ENCODE measurements around the gene PUS1. TPM values are rescaled to one million over a fixed set of nuclear protein-coding genes. Genes with fewer than 3 reads are reported as not detected.
"Not testable (repeated sequence)": the region's sequence is repeated elsewhere in the genome, so short reads cannot be mapped to it uniquely, and the experiment has no call there.

PUS1 gene
- total RNA-seq, 4 donors from 2014 or later = 8.3 to 44.1 (median 15.6) TPM

DNA sequence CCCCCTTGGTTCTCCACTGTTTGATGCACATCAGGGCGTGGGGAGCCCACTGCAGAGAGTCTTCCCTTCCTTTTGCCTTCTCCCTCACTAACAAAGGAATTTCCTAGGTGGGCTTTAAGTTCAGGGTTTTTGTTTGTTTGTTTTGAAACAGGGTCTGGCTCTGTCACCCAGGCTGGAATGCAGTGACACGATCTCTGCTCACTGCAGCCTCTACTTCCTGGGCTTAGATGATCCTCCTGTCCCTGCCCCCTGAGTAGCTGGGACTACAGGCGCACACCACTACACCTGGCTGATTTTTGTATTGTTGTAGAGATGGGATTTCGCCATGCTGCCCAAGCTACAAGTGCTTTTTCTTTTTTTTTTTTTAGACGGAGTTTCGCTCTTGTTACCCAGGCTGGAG lies 54.5 kb downstream of the PUS1 start:
- DNase-seq (ENCODE audit: low spot score in 2 of 2) = no peak
- H3K4me3 ChIP-seq = no peak overlapping the region
- H3K9me3 ChIP-seq = no peaks in the 10 kb centered on the region
- WGBS, 2 donors = 86 to 87% methylated on average over 6 of the region's 6 CpGs
- H3K4me1 ChIP-seq = no peaks in the 10 kb centered on the region
- TF ChIP-seq POLR2A (IDR thresholded peaks at IDR 0.05) (no peak), EP300 (IDR thresholded peaks at IDR 0.05) (no peak)
- TF ChIP-seq, protein P1, sequence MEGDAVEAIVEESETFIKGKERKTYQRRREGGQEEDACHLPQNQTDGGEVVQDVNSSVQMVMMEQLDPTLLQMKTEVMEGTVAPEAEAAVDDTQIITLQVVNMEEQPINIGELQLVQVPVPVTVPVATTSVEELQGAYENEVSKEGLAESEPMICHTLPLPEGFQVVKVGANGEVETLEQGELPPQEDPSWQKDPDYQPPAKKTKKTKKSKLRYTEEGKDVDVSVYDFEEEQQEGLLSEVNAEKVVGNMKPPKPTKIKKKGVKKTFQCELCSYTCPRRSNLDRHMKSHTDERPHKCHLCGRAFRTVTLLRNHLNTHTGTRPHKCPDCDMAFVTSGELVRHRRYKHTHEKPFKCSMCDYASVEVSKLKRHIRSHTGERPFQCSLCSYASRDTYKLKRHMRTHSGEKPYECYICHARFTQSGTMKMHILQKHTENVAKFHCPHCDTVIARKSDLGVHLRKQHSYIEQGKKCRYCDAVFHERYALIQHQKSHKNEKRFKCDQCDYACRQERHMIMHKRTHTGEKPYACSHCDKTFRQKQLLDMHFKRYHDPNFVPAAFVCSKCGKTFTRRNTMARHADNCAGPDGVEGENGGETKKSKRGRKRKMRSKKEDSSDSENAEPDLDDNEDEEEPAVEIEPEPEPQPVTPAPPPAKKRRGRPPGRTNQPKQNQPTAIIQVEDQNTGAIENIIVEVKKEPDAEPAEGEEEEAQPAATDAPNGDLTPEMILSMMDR (IDR thresholded peaks at IDR 0.05) = no peak
- H3K27me3 ChIP-seq = no peaks in the 10 kb centered on the region
- H3K36me3 ChIP-seq = peaks cover 7 to 97% (median 21%) of the 10 kb centered on the region in 3 donors
- no peak overlapping the region for H3K27ac ChIP-seq

DNA sequence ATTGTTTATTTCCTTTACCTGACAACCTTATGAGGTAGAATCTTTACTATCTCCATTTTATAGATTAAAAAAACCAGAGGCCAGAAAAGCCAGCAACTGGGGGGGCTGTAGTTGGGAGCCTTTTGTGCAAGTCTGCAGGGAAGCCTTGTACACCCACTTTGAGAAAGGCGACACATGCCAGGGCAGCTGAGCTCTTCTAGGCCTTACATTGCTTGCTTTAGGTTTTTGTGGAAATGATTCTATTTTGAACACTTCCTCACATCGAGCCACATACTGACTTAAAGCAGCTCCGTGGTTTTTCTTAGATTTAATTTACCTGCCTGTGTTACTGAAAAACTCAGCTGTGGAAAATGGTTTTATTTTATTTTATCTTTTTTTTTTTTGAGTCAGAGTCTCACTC lies 55.3 kb downstream of the PUS1 start:
- Histone ChIP-seq H3K4me3 (no peak overlapping the region), H3K27ac (no peak overlapping the region), H3K36me3 (peaks cover 7 to 99% (median 26%) of the 10 kb centered on the region in 3 donors), H3K27me3 (no peaks in the 10 kb centered on the region), H3K9me3 (no peaks in the 10 kb centered on the region), H3K4me1 (no peaks in the 10 kb centered on the region)
- 83 to 87% methylated on average over 3 of the region's 3 CpGs for WGBS, 2 donors
- no peak for TF ChIP-seq POLR2A (IDR thresholded peaks at IDR 0.05)
- TF ChIP-seq, protein P1 (IDR thresholded peaks at IDR 0.05) = no peak
- no peak for DNase-seq (ENCODE audit: low spot score in 2 of 2)

- WGBS, 2 donors = 81 to 82% methylated on average over 11 of the region's 11 CpGs
- H3K9me3 ChIP-seq; H3K27ac ChIP-seq; H3K4me3 ChIP-seq; DNase-seq (ENCODE audit: low spot score in 2 of 2); H3K4me1 ChIP-seq; H3K27me3 ChIP-seq: not testable (repeated sequence)
- H3K36me3 ChIP-seq = peaks cover 8 to 100% (median 32%) of the 10 kb centered on the region in 3 donors
Measured at GRCh38 chr12:131985510-131985875, 56.4 kb downstream of the PUS1 start.

DNA sequence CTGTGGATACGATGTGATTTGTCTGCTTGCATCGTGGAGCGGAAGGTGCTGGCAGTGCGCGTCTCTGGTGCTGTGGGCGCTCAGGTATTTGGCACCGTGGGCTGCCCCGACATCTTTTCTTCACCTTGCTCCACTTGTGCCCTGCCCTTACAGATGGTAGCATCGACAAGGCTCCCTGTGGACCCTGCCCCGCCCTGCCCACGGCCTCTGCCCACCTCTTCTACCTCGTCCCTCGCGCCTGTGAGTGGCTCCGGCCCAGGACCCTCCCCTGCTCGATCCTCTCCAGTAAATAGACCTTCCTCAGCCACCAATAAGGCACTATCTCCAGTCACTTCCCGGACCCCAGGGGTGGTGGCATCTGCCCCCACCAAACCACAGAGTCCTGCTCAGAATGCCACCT lies 57.3 kb downstream of the PUS1 start:
- no peaks in the 10 kb centered on the region for H3K4me1 ChIP-seq
- H3K27ac ChIP-seq = no peak overlapping the region
- TF ChIP-seq POLR2A (IDR thresholded peaks at IDR 0.05) = no peak
- TF ChIP-seq EP300 (IDR thresholded peaks at IDR 0.05) = no peak
- H3K27me3 ChIP-seq = no peaks in the 10 kb centered on the region
- WGBS, 2 donors = 92 to 96% methylated on average over 17 of the region's 17 CpGs
- no peak for DNase-seq (ENCODE audit: low spot score in 2 of 2)
- peaks cover 10 to 100% (median 40%) of the 10 kb centered on the region in 3 donors for H3K36me3 ChIP-seq
- H3K9me3 ChIP-seq = no peaks in the 10 kb centered on the region
- no peak overlapping the region for H3K4me3 ChIP-seq

DNA sequence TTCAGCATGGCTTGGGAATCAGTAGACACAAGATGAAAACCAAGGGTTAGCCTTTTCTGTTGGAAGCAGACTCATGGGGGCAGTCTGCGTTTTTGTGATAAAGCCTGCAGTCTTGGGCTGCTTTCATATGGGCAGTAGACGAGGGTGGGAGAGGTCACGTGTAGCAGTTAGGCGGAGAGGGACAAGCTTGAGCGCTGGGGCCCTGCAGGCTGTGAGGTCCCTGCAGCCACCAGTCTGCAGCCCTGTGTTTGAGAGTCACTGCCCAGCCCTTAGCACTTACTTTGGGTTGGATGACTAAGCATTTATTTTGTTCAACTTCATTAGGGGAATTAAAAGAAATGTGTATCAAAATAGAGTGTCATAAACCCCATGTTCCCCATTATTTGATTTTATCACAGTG lies 57.8 kb downstream of the PUS1 start:
- H3K27ac ChIP-seq = no peak overlapping the region
- H3K27me3 ChIP-seq = no peaks in the 10 kb centered on the region
- TF ChIP-seq EP300 (IDR thresholded peaks at IDR 0.05) = no peak
- TF ChIP-seq POLR2A (IDR thresholded peaks at IDR 0.05) = no peak
- TF ChIP-seq, protein P1 (IDR thresholded peaks at IDR 0.05) = no peak
- H3K36me3 ChIP-seq = peaks cover 5 to 100% (median 40%) of the 10 kb centered on the region in 3 donors
- no peaks in the 10 kb centered on the region for H3K9me3 ChIP-seq
- no peaks in the 10 kb centered on the region for H3K4me1 ChIP-seq
- 74 to 84% methylated on average over 5 of the region's 5 CpGs for WGBS, 2 donors
- no peak overlapping the region for H3K4me3 ChIP-seq
- no peak for DNase-seq (ENCODE audit: low spot score in 2 of 2)

- no peak for DNase-seq (ENCODE audit: low spot score in 2 of 2)
- Histone ChIP-seq H3K27me3 (no peaks in the 10 kb centered on the region), H3K36me3 (peaks cover 5 to 100% (median 40%) of the 10 kb centered on the region in 3 donors), H3K9me3 (no peaks in the 10 kb centered on the region), H3K4me1 (no peaks in the 10 kb centered on the region), H3K4me3 (no peak overlapping the region), H3K27ac (no peak overlapping the region)
- 90 to 95% methylated on average over 8 of the region's 8 CpGs for WGBS, 2 donors
- TF ChIP-seq POLR2A (IDR thresholded peaks at IDR 0.05) = no peak
- TF ChIP-seq EP300 (IDR thresholded peaks at IDR 0.05) = no peak
- TF ChIP-seq, protein P1 (IDR thresholded peaks at IDR 0.05) = no peak
Measured at GRCh38 chr12:131987552-131987951, 58.5 kb downstream of the PUS1 start.
